GM12878 (cell line): ENCODE measurements around the gene MYL7.

Experiments
- BACH1 ChIP-seq: fragments of 450-650 bp; IDR thresholded peaks from 2 replicates; pipeline ENCODE4 v1.6.1; 2017; ENCODE audit warnings: mild to moderate bottlenecking, borderline replicate concordance
- BCLAF1 ChIP-seq: fragments of 450-650 bp; IDR thresholded peaks from 2 replicates; pipeline ENCODE4 v1.6.1; 2017; ENCODE audit warnings: antibody characterized with exemption, mild to moderate bottlenecking, moderate library complexity
- CBX3 ChIP-seq: fragments of 200-600 bp; sonication (generic); IDR thresholded peaks from 2 replicates; pipeline ENCODE4 v1.6.1; 2016; ENCODE audit warnings: low read depth, borderline replicate concordance
- CEBPB ChIP-seq, 2 experiments: fragments of 150-350 bp in 1 of 2; IDR thresholded peaks; 2 replicates each; pipeline ENCODE4 v1.6.1; 2012 to 2014; ENCODE audit warnings: low read depth in 2 of 2, low read length in 2 of 2, borderline replicate concordance in 1 of 2, inconsistent platforms in 1 of 2
- CHD2 ChIP-seq: IDR thresholded peaks from 2 replicates; pipeline ENCODE4 v1.6.1; 2011; ENCODE audit warnings: low read depth, low read length, improper control_type of control experiment, borderline replicate concordance
- CTCF ChIP-seq, 3 experiments: IDR thresholded peaks in 2 of 3; conservative IDR thresholded peaks in 1 of 3; 2 replicates each; pipeline ENCODE4 v1.5.1; 2011; ENCODE audit warnings: low read depth in 3 of 3, low read length in 3 of 3, mild to moderate bottlenecking in 3 of 3, control low read depth in 2 of 3, moderate library complexity in 2 of 3, inconsistent platforms in 1 of 3, mixed read lengths in 1 of 3; ENCODE audit not compliant: control insufficient read depth in 2 of 3, insufficient read depth in 1 of 3; ENCODE audit errors: extremely low read depth in 1 of 3
- EZH2 ChIP-seq: IDR thresholded peaks from 2 replicates; pipeline ENCODE4 v1.6.1; 2012; ENCODE audit warnings: low read depth, mild to moderate bottlenecking, control low read depth, inconsistent platforms, low read length, borderline replicate concordance; ENCODE audit not compliant: control insufficient read depth
- MTA3 ChIP-seq: IDR thresholded peaks from 2 replicates; pipeline ENCODE4 v1.6.1; 2012; ENCODE audit warnings: low read length, inconsistent platforms, borderline replicate concordance
- POLR2A ChIP-seq: IDR thresholded peaks from 2 replicates; pipeline ENCODE4 v1.6.1; 2011; ENCODE audit warnings: low read depth, mild to moderate bottlenecking, low read length
- USF1 ChIP-seq: IDR thresholded peaks from 2 replicates; pipeline ENCODE4 v1.6.1; 2011; ENCODE audit warnings: borderline replicate concordance, low read depth, mild to moderate bottlenecking, moderate library complexity, mixed read lengths, low read length; ENCODE audit not compliant: insufficient read depth; ENCODE audit errors: extremely low read length
- ZBTB33 ChIP-seq: fragments of 450-650 bp; IDR thresholded peaks from 2 replicates; pipeline ENCODE4 v1.6.1; 2017; ENCODE audit warnings: mild to moderate bottlenecking
- ZBTB4 ChIP-seq: fragments of 450-650 bp; formaldehyde crosslinking; IDR thresholded peaks from 2 replicates; pipeline ENCODE4 v1.4.0; 2022; ENCODE audit warnings: mild to moderate bottlenecking, moderate library complexity

- TF ChIP-seq CEBPB (IDR thresholded peaks at IDR 0.05; ENCODE audit: borderline replicate concordance in 1 of 2, low read depth in 2 of 2, low read length in 2 of 2) (no peak), BACH1 (no peak), MTA3 (no peak), CTCF (IDR thresholded peaks at IDR 0.05 in 2 of 3, conservative IDR thresholded peaks at IDR 0.05 in 1 of 3; ENCODE audit: control insufficient read depth in 2 of 3, extremely low read depth in 1 of 3, insufficient read depth in 1 of 3, low read depth in 3 of 3, low read length in 3 of 3) (no peak), POLR2A (no peak), CBX3 (no peak), CHD2 (no peak), USF1 (no peak), EZH2 (no peak), BCLAF1 (no peak), ZBTB4 (CRISPR knock-in tag) (no peak), ZBTB33 (no peak)
Observed at GRCh38 chr7:44162179-44162578, 21.0 kb upstream of the MYL7 start.
